HG02588 (cell line): ENCODE results near the gene RBP7.

Source experiments
- ATAC-seq: cut with Tn5 transposase; IDR thresholded peaks from one replicate; pipeline ENCODE4 v1.9.1; 2021; ENCODE audit warnings: mild to moderate bottlenecking, moderate library complexity; ENCODE audit not compliant: unreplicated experiment

RBP7 gene

DNA sequence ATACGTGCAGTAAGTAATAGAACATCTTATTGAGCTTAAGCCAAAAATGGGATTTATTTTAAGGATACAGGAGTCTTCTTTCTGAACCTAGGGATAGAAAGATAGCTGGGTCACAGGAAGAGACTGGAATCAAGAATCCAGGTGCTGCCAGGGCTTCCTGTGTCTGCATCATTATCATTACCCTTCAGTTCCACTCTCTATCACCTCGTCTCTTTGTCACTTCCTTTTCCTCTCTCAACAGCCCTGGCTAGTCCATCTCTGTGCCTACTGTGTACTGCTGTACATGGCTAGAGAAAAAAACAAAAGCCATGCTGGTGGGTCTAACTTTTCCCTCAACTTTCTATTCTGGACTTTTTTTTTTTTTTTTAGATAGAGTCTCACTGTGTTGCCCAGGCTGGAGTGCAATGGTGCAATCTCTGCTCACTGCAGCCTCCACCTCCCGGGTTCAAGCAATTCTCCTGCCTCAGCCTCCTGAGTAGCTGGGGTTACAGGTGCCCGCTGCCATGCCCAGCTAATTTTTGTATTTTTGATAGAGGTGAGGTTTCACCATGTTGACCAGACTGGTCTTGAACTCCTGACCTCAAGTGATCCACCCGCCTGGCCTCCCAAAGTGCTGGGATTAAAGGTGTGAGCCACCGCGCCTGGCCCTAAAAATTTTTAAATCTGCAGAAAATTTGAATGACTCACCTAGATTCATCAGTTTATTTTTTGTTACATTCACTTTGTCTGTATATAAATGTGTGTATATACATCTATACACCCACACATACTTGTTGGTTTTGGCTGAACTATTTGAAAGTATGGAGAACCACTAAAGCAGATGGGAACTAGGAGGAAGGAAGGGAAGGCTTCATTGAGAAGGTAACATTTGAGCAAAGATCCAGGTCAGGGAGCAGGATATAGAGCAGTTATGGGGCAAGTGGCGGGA is 67.7 kb downstream of the RBP7 start:
- no peak for ATAC-seq

DNA sequence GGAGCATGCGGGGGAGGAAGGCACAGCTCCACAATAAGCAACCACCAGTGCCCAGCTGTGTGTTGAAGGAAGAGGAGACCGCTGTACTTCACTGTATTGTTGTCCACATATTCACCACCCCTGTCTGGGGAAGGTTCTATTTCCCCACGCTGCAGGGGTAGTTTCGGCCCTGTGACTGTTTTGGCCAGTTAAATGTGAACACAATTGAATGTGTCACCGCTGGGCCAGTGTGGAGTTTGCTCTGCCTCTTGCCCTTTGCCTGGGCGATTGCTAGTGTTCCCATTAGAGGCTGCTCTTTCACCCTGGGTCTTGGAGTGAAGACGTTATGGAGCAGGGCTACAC is 68.3 kb downstream of the RBP7 start:
- no peak for ATAC-seq
